K562 (cell line): ENCODE measurements around the gene ABCE1. TPM values are rescaled to one million over a fixed set of nuclear protein-coding genes. Genes with fewer than 3 reads are reported as not detected.

Experiments
- ARID4B ChIP-seq: sonication (generic); formaldehyde crosslinking; IDR thresholded peaks from 2 replicates; pipeline ENCODE4 v1.8.0; 2022; ENCODE audit warnings: mild to moderate bottlenecking, missing genetic modification reagents
- ASH1L ChIP-seq: fragments of 450-650 bp; IDR thresholded peaks from 2 replicates; pipeline ENCODE4 v1.6.1; 2018; ENCODE audit warnings: borderline replicate concordance, mild to moderate bottlenecking, low read depth; ENCODE audit not compliant: partially characterized antibody
- BRF2 ChIP-seq: IDR thresholded peaks from 3 replicates; pipeline ENCODE4 v1.6.1; 2011; ENCODE audit warnings: borderline replicate concordance, mild to moderate bottlenecking; ENCODE audit not compliant: insufficient read length, insufficient read depth
- DACH1 ChIP-seq: fragments of 450-650 bp; IDR thresholded peaks from 2 replicates; pipeline ENCODE4 v1.6.1; 2018; ENCODE audit not compliant: partially characterized antibody
- DLX4 ChIP-seq: fragments of 250-450 bp; sonication (Bioruptor Pico); IDR thresholded peaks from 2 replicates; pipeline ENCODE4 v1.6.1; 2021; ENCODE audit warnings: mild to moderate bottlenecking
- E2F6 ChIP-seq, 2 experiments: IDR thresholded peaks; 2 replicates each; pipeline ENCODE4 v1.6.1; 2011; ENCODE audit warnings: borderline replicate concordance in 1 of 2, control low read depth in 1 of 2, low read depth in 1 of 2, low read length in 1 of 2, mild to moderate bottlenecking in 1 of 2, mixed read lengths in 1 of 2, moderate library complexity in 1 of 2; ENCODE audit not compliant: insufficient read depth in 1 of 2, insufficient read length in 1 of 2, poor library complexity in 1 of 2, severe bottlenecking in 1 of 2; ENCODE audit errors: extremely low read depth in 1 of 2
- FOXA1 ChIP-seq: fragments of 450-650 bp; IDR thresholded peaks from 2 replicates; pipeline ENCODE4 v1.6.1; 2016; ENCODE audit warnings: mild to moderate bottlenecking, borderline replicate concordance
- HMG20B ChIP-seq: fragments of 250-450 bp; sonication (Bioruptor Pico); IDR thresholded peaks from 2 replicates; pipeline ENCODE4 v1.5.0; 2021; ENCODE audit warnings: mild to moderate bottlenecking
- KAT7 ChIP-seq: sonication (generic); formaldehyde crosslinking; IDR thresholded peaks from 2 replicates; pipeline ENCODE4 v1.8.0; 2022; ENCODE audit warnings: missing genetic modification reagents, mild to moderate bottlenecking, borderline replicate concordance
- MITF ChIP-seq: IDR thresholded peaks from 2 replicates; pipeline ENCODE4 v1.6.1; 2014; ENCODE audit warnings: antibody characterized with exemption
- WHSC1 ChIP-seq: IDR thresholded peaks from one replicate; pipeline ENCODE4 v1.6.1; 2012; ENCODE audit warnings: low read length, control low read depth, inconsistent platforms
- YY1 ChIP-seq, 3 experiments: IDR thresholded peaks; 2 replicates each; pipeline ENCODE4 v1.6.1; 2011; ENCODE audit warnings: low read length in 2 of 3, mild to moderate bottlenecking in 2 of 3, moderate library complexity in 2 of 3, borderline replicate concordance in 1 of 3, control low read depth in 1 of 3, low read depth in 1 of 3; ENCODE audit not compliant: insufficient read depth in 3 of 3, insufficient replicate concordance in 2 of 3, control insufficient read depth in 1 of 3, insufficient read length in 1 of 3; ENCODE audit errors: extremely low read depth in 1 of 3
- ZBTB7A ChIP-seq: IDR thresholded peaks from 2 replicates; pipeline ENCODE4 v1.6.1; 2011; ENCODE audit warnings: low read depth, mild to moderate bottlenecking, low read length, moderate library complexity, borderline replicate concordance; ENCODE audit not compliant: control insufficient read depth
- ZFX ChIP-seq: sonication (generic); formaldehyde crosslinking; IDR thresholded peaks from 2 replicates; pipeline ENCODE4 v1.8.0; 2022; ENCODE audit warnings: mild to moderate bottlenecking, missing genetic modification reagents, moderate library complexity
- ZNF24 ChIP-seq: fragments of 450-650 bp; IDR thresholded peaks from 2 replicates; pipeline ENCODE4 v1.6.1; 2016
- ZNF274 ChIP-seq: IDR thresholded peaks from 2 replicates; pipeline ENCODE4 v1.6.1; 2011; ENCODE audit warnings: low read depth, mild to moderate bottlenecking, low read length, moderate library complexity, borderline replicate concordance
- polyA plus RNA-seq, 8 experiments: library from polyadenylated mRNA; depleted of rRNA in 4 of 8; stranded (reverse) in 5 of 8; unstranded in 3 of 8; fragments of >200 nt; fragmentation: Nextera tagmentation in 2 of 8; fragmentation: Illumina TruSeq in 1 of 8; extraction: Ambion mirVana in 2 of 8; extraction: Trizol in 1 of 8; gene quantifications; 2 replicates each; pipeline versions ENCODE4 v1.2.1 to v1.2.3, GENCODE V29; 2011 to 2014; ENCODE audit warnings: inconsistent platforms in 1 of 8, missing spikeins in 1 of 8
- total RNA-seq, 7 experiments: library from RNA; depleted of rRNA in 6 of 7; stranded (reverse); fragments of >200 nt in 6 of 7; fragmentation: Illumina TruSeq in 2 of 7; extraction: Trizol in 2 of 7; gene quantifications; 2 replicates each; pipeline versions ENCODE4 v1.2.1 to v1.2.3, GENCODE V29; 2011 to 2021; ENCODE audit warnings: low replicate concordance in 1 of 7

ABCE1 gene
- total and polyA plus RNA-seq, 9 of the 15 experiments (the other 6 are each of a cell fraction or from before 2014, with no cell fraction given), result 134 to 256 (median 169) TPM

GRCh38 chr4:145097821-145098674, at the start of gene ABCE1, which contains the start of gene ANAPC10 (continued):
- TF ChIP-seq ARID4B (CRISPR knock-in tag) (peak; percentile 99), E2F6 (IDR thresholded peaks at IDR 0.05; ENCODE audit: borderline replicate concordance in 1 of 2, extremely low read depth in 1 of 2, insufficient read depth in 1 of 2, insufficient read length in 1 of 2, low read depth in 1 of 2, low read length in 1 of 2, poor library complexity in 1 of 2, severe bottlenecking in 1 of 2) (peak; percentile 59 to 73), KAT7 (CRISPR knock-in tag) (no peak), WHSC1 (no peak), DACH1 (peak; percentile 86), ZBTB7A (no peak), BRF2 (no peak), ZFX (CRISPR knock-in tag) (peak; percentile 96), HMG20B (CRISPR knock-in tag) (no peak), DLX4 (no peak), MITF (0 out of 2 replicates have a peak, but pooled peaks have one; percentile 3), ASH1L (peak; percentile 41), ZNF24 (0 out of 2 replicates have a peak, but pooled peaks have one; percentile 26), YY1 (IDR thresholded peaks at IDR 0.05; ENCODE audit: borderline replicate concordance in 1 of 3, control insufficient read depth in 1 of 3, extremely low read depth in 1 of 3, insufficient read depth in 3 of 3, insufficient read length in 1 of 3, insufficient replicate concordance in 2 of 3, low read depth in 1 of 3, low read length in 2 of 3) (peak; percentile 91 to 98 (median 98)), ZNF274 (no peak), FOXA1 (no peak)
